MM.1S (cell line): ENCODE measurements around the gene PHF11.

ENCODE experiments used
- EZH2phosphoT487 ChIP-seq: fragments of 300-600 bp; sonication (generic); IDR thresholded peaks from 2 replicates; pipeline ENCODE4 v1.6.1; 2018; ENCODE audit warnings: antibody characterized with exemption, low read length
- TF ChIP-seq, protein P1 (sequence below): fragments of 300-600 bp; sonication (generic); IDR thresholded peaks from 2 replicates; pipeline ENCODE4 v1.5.1; 2016; ENCODE audit warnings: antibody characterized with exemption, low read length, mixed read lengths

- TF ChIP-seq, protein P1, sequence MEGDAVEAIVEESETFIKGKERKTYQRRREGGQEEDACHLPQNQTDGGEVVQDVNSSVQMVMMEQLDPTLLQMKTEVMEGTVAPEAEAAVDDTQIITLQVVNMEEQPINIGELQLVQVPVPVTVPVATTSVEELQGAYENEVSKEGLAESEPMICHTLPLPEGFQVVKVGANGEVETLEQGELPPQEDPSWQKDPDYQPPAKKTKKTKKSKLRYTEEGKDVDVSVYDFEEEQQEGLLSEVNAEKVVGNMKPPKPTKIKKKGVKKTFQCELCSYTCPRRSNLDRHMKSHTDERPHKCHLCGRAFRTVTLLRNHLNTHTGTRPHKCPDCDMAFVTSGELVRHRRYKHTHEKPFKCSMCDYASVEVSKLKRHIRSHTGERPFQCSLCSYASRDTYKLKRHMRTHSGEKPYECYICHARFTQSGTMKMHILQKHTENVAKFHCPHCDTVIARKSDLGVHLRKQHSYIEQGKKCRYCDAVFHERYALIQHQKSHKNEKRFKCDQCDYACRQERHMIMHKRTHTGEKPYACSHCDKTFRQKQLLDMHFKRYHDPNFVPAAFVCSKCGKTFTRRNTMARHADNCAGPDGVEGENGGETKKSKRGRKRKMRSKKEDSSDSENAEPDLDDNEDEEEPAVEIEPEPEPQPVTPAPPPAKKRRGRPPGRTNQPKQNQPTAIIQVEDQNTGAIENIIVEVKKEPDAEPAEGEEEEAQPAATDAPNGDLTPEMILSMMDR, result no peak
- TF ChIP-seq EZH2phosphoT487, result no peak
Measured at GRCh38 chr13:49457221-49457620, 38.5 kb upstream of the PHF11 start.
